GM12878 (cell line): ENCODE data around the gene BBX.

Experiments used
- DPF2 ChIP-seq: fragments of 450-650 bp; IDR thresholded peaks from 2 replicates; pipeline ENCODE4 v1.6.1; 2017; ENCODE audit warnings: mild to moderate bottlenecking
- SREBF2 ChIP-seq: IDR thresholded peaks from 2 replicates; pipeline ENCODE4 v1.6.1; 2012; ENCODE audit warnings: mild to moderate bottlenecking, low read length
- TF ChIP-seq, protein P1 (sequence below): fragments of 450-650 bp; IDR thresholded peaks from 2 replicates; pipeline ENCODE4 v1.6.1; 2016; ENCODE audit warnings: mild to moderate bottlenecking
- TF ChIP-seq, protein P2 (sequence below): fragments of 450-650 bp; IDR thresholded peaks from 2 replicates; pipeline ENCODE4 v1.6.1; 2018; ENCODE audit warnings: borderline replicate concordance, mild to moderate bottlenecking; ENCODE audit not compliant: partially characterized antibody

DNA sequence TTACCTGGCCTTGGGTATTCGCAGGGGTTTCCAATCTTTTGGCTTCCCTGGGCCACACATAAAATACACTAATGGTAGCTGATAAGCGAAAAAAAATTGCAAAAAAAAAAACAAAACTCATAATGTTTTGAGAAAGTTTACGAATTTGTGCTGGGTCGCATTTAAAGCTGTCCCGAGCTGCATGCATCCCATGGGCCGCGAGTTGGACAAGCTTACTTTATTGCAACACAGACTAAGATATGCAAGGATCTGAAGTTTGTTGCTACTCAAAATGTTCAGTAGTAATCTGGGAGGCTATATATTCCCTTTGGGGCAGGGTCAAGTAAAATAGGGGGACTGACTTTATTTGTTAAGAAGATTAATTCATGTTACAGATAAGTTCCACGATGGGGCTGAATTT, 320.2 kb downstream of the BBX start:
- TF ChIP-seq, protein P1, sequence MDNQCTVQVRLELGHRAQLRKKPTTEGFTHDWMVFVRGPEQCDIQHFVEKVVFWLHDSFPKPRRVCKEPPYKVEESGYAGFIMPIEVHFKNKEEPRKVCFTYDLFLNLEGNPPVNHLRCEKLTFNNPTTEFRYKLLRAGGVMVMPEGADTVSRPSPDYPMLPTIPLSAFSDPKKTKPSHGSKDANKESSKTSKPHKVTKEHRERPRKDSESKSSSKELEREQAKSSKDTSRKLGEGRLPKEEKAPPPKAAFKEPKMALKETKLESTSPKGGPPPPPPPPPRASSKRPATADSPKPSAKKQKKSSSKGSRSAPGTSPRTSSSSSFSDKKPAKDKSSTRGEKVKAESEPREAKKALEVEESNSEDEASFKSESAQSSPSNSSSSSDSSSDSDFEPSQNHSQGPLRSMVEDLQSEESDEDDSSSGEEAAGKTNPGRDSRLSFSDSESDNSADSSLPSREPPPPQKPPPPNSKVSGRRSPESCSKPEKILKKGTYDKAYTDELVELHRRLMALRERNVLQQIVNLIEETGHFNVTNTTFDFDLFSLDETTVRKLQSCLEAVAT: no peak
- TF ChIP-seq SREBF2 (no peak), DPF2 (no peak)
- TF ChIP-seq, protein P2, sequence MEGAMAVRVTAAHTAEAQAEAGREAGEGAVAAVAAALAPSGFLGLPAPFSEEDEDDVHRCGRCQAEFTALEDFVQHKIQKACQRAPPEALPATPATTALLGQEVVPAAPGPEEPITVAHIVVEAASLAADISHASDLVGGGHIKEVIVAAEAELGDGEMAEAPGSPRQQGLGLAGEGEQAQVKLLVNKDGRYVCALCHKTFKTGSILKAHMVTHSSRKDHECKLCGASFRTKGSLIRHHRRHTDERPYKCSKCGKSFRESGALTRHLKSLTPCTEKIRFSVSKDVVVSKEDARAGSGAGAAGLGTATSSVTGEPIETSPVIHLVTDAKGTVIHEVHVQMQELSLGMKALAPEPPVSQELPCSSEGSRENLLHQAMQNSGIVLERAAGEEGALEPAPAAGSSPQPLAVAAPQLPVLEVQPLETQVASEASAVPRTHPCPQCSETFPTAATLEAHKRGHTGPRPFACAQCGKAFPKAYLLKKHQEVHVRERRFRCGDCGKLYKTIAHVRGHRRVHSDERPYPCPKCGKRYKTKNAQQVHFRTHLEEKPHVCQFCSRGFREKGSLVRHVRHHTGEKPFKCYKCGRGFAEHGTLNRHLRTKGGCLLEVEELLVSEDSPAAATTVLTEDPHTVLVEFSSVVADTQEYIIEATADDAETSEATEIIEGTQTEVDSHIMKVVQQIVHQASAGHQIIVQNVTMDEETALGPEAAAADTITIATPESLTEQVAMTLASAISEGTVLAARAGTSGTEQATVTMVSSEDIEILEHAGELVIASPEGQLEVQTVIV: no peak
